Colon (tissue), 2 donors: ENCODE measurements around the gene MYLK4.

Experiments used
- FAIRE-seq: peaks from 2 replicates; lab custom pipeline; 2012; peaks lifted over from hg19 to GRCh38; lab: Jason Lieb, UNC
- donor health status: control.
- donor health status: control.

MYLK4 gene

DNA sequence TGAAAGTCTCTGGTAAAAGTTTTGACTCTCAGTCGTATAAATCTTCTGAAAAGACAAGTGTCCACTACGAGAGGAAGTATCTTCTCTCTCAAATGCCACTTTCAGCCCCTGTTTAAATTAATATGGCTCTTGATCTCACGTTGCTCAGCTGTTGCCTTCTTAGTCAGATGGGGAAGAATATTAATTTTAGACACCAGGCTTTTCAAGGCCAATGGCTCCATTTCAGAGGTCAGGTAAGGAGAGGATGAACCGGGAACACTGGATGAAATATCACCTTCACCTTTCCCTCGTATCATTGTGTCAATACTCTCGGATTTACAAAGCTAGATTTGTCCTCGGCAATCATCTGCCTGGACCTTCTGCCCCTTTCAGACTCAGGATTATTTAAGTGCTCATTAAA is at the start of gene MYLK4:
TSS of gene MYLK4 (minus strand) at position 91 of the 400 bp plus-strand sequence. CDS start 1,628 bp downstream, outside the sequence.
- FAIRE-seq, result no peak

DNA sequence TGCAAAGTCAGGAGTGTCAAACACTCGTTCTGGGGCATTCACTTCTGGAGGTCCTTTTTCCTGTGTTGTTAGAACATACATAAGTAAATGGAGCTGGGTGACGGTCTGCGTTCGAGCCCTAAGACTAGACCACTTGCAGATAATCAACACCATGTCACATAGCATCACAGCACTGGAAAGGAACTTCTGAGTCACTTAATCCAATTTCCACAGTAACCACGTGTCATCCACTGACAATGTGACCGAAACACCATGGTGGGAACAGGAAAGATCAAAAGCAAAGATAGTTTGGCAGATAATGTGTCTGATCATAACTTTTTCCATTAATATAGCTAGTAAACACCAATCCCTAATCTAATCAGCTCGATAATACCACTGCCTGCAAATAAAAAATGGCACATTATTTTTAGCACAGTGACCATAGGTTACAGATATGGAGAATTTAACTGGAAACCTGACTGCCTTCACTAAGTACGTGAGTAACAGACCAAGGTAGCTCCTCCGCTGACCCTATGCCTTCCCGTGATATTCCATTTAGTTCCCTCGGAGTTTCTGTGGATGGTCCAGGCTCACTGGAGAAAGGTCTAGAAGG is 49.3 kb upstream of the MYLK4 start:
- no peak for FAIRE-seq

GRCh38 chr6:2798586-2799134 is 47.9 kb upstream of the MYLK4 start:
- no peak for FAIRE-seq

DNA sequence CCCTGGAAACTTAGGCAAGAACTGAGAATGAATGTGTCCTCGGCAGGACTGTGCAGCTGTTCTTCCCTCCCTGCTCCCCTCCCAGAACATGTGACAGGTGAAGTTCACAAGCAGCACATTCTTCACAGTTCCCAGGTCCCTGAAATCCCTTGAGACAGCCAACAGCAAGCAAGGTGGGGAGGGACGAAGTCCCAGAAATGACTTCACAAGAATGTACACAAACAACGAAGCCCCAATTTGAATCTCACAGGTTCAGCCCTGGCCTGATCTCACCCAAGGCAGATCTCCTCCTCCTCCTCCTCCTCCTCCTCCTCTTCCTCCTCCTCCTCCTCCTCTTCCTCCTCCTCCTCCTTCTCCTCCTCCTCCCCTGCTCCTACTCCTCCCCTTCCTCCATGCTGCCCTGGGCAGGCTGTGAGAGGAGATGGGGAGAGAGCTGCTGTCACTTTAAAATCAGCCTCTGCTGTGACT is 46.9 kb upstream of the MYLK4 start:
- FAIRE-seq, result no peak

GRCh38 chr6:2796861-2797260 is 46.1 kb upstream of the MYLK4 start:
- no peak for FAIRE-seq

DNA sequence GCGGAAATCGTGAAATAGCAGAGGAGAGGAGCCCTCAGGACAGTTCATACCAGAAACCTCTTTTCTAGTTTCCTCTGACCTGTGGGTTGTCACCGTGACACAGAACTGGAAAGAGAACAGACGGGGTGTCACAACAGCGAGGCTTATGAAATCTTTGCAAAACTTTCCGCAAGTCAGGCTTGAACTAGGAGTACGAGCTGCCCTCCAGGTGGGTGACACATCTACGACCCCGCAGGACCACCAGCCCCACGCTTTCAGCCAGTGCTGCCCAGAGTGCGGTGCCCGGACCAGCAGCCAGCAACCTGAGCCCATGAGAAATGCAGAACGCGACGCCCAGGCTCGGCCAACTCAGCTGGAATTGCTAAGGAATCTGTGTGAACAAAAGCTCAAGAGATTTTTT is 45.2 kb upstream of the MYLK4 start:
- FAIRE-seq, result no peak

GRCh38 chr6:2795162-2795561 is 44.4 kb upstream of the MYLK4 start:
- no peak for FAIRE-seq

DNA sequence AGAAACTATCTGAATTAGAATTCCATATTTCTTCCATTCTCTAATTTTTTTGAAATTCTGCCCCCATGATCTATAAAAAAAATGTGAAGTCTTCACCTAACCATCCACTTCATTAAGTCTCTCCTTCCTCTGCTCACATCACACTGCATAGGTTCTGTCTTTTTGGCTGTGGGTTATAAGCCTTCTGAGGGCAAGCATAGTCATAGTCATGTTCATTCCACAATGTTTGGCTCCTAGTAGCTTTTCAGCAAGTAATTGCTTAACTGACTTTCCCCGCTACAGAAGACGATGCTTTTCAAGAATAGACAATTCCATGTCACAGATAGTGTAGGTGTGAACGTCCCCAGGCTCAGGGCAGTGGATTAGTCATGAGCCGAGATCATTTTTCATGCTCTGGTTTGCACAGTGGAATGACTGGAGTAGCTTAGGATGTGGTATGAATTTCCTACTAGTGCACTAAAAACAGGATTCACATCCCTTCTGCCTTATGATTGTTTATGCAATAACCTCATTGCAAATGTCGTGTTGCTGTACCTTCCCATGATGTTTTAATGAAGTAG is 43.5 kb upstream of the MYLK4 start:
- no peak for FAIRE-seq

- FAIRE-seq, result no peak
These were observed 42.9 kb upstream of the MYLK4 start for GRCh38 chr6:2793534-2794151.

DNA sequence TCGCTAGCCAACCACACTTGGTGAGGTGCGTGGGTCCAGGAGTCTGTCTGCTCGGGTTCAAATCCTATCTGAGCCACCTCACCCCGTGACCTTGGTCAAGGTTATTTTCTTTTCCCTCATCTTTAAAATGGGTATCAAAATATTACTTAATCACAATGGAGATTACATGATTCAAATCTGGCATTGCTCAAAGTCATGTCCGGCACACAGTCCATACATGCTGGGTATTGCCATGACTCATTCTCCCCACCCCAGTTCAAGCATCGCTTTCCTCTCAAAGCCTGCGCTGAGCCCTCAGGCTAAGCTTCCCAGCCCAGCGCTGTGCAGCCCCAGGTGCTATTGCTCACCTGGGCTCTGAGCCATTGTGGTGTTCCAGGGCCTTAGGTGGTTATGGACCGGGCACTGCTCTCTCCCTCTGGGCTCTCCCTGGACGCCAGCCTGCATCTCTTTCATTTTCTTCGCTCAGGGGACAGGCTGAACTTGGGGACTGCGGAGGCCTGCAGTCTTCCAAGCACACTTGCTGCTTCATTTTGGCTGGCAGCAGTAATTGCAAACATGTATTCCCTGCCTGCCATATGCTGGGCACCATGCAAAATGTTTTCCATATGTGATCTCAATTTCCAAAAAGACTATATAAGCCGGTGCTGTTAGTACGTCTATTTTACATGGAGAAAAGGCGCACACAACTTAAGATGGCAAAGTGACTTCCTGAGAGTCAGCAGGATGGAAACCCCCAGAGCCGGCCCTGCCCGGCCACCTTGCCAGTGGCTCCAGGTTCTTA is 41.8 kb upstream of the MYLK4 start:
- FAIRE-seq, result no peak

- FAIRE-seq, result no peak
These were observed 40.8 kb upstream of the MYLK4 start for GRCh38 chr6:2791450-2791974.

GRCh38 chr6:2790588-2791449 is 40.1 kb upstream of the MYLK4 start:
- FAIRE-seq, result no peak

DNA sequence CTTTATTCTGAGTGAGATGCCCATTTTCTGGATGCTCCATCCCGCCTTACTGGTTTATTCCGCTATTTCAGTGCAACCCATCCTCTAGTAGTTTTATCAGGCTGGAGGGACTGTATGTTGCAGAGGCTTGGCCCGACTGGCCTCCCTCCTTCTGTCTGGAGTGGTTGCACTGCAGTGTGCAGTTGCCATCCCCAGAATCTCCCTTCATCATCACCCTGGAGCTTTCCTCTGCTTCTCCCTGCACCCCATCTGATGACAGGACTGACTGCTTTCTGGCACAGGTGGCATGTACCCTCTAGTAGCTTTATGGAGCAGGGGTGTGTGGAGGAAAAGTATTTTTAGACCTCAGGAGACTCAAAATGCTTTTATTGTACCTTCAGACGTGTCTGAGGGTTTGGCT is 35.5 kb upstream of the MYLK4 start:
- no peak for FAIRE-seq

DNA sequence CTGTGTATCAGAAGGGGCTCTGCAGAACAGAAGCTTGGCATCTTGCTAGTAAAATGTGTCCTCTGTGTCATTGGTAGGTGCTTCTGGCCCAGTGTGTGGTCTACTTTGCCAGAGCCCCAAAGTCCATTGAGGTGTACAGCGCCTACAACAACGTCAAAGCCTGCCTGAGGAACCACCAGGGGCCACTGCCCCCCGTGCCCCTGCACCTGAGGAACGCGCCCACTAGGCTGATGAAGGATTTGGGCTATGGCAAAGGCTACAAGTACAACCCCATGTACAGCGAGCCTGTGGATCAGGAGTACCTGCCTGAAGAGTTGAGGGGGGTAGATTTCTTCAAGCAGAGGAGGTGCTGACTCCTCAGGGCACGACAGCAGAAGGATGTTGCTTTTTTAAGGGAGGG is 34.2 kb upstream of the MYLK4 start:
- FAIRE-seq, result no peak

- no peak for FAIRE-seq
These were observed 33.3 kb upstream of the MYLK4 start for GRCh38 chr6:2784061-2784460.

- FAIRE-seq, result no peak
These were observed 32.7 kb upstream of the MYLK4 start for GRCh38 chr6:2783188-2783963.

GRCh38 chr6:2782825-2783187 is 32.1 kb upstream of the MYLK4 start:
- no peak for FAIRE-seq

GRCh38 chr6:2782356-2782708 is 31.6 kb upstream of the MYLK4 start:
- no peak for FAIRE-seq

- no peak for FAIRE-seq
These were observed 31.1 kb upstream of the MYLK4 start for GRCh38 chr6:2781685-2782355.

DNA sequence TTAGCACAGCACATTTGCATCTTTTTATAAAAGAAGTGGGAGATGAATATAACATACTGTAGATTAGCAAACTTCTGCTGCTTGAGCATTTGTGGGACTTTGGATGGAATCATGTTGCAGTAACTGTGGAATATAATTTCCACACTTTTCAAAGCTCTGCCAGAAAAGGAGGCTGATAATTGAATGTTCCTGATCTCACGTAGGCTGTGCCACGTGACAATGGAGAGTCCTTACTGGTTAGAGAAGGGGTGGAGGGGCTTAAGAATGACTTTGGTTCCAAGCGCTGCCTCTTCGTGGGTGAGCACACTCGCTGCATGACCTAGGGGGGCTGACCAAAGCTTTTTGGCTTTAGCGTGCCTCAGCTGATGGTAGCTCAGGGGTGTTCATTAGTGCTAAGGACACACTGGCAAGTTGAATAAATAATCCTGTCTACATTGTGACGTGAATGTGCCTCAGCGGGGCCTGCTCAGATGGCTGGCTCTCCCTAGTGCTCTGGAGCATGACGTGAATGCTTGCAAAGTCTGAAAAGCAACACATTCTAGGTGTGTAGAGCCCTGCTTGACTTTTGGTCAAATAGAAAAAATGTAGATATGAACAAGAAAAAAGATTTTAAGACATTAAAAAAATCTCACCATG is 29.5 kb upstream of the MYLK4 start:
- FAIRE-seq, result no peak
